SK-N-SH (cell line): ENCODE data around the gene NUP54. TPM values are rescaled to one million over a fixed set of nuclear protein-coding genes. Genes with fewer than 3 reads are reported as not detected.

ENCODE experiments used
- CTCF ChIA-PET: fragments of 300-600, 350-600 bp; formaldehyde crosslinking; extraction: SDS; loops from one replicate; lab custom pipeline; 2021; lab: Yijun Ruan, JAX
- POLR2A ChIA-PET: fragments of 350-600 bp; sonication (Branson Sonifier 250); formaldehyde crosslinking; extraction: SDS; loops from one replicate; lab custom pipeline; 2020; ENCODE audit warnings: antibody characterized with exemption, inconsistent platforms; lab: Yijun Ruan, JAX
- DNase-seq: peaks from one replicate; pipeline ENCODE4 v3.0.0; 2012
- H2AFZ ChIP-seq: fragments of 200-600 bp; sonication (generic); 2 replicates; pipeline ENCODE4 v1.8.1; 2016; ENCODE audit warnings: antibody characterized with exemption, mild to moderate bottlenecking, low read depth
- H3F3A ChIP-seq: fragments of 200-600 bp; sonication (generic); replicated peaks from 2 replicates; pipeline ENCODE3; 2016; ENCODE audit warnings: antibody characterized with exemption, mild to moderate bottlenecking; ENCODE audit not compliant: insufficient read depth
- H3K27ac ChIP-seq, 2 experiments: fragments of 200-500 bp in 1 of 2; fragments of 200-600 bp in 1 of 2; sonication (Bioruptor generic) in 1 of 2; sonication (generic), shearing (Covaris generic) in 1 of 2; 2 replicates each; pipeline versions ENCODE4 v1.5.1 to v1.6.1; 2014 to 2016; ENCODE audit warnings: low read depth in 2 of 2, inconsistent platforms in 1 of 2, low read length in 1 of 2, mild to moderate bottlenecking in 1 of 2, mixed read lengths in 1 of 2
- H3K27me3 ChIP-seq: fragments of 200-600 bp; sonication (generic), shearing (Covaris generic); 2 replicates; pipeline ENCODE4 v1.6.1; 2016; ENCODE audit warnings: mixed run types; ENCODE audit not compliant: insufficient read depth
- H3K36me3 ChIP-seq, 2 experiments: fragments of 200-500 bp in 1 of 2; fragments of 200-600 bp in 1 of 2; sonication (Bioruptor generic) in 1 of 2; sonication (generic) in 1 of 2; replicated peaks in 1 of 2; 2 replicates each; pipeline versions ENCODE3 to v1.5.1; 2014 to 2016; ENCODE audit warnings: low read length in 1 of 2, mild to moderate bottlenecking in 1 of 2; ENCODE audit not compliant: insufficient read depth in 2 of 2, control insufficient read depth in 1 of 2
- H3K4me1 ChIP-seq, 2 experiments: fragments of 200-500 bp in 1 of 2; fragments of 200-600 bp in 1 of 2; sonication (Bioruptor generic) in 1 of 2; sonication (generic), shearing (Covaris generic) in 1 of 2; 2 replicates each; pipeline versions ENCODE4 v1.5.1 to v1.6.1; 2014 to 2016; ENCODE audit warnings: low read depth in 1 of 2, low read length in 1 of 2, mixed run types in 1 of 2; ENCODE audit not compliant: insufficient read depth in 2 of 2, control insufficient read depth in 1 of 2
- H3K4me2 ChIP-seq: fragments of 200-600 bp; sonication (generic), shearing (Covaris generic); 2 replicates; pipeline ENCODE4 v1.6.1; 2017; ENCODE audit warnings: mixed run types
- H3K4me3 ChIP-seq, 2 experiments: fragments of 200-500 bp in 1 of 2; fragments of 200-600 bp in 1 of 2; sonication (Bioruptor generic) in 1 of 2; sonication (generic), shearing (Covaris generic) in 1 of 2; 2 replicates each; pipeline versions ENCODE4 v1.5.1 to v1.8.1; 2014 to 2016; ENCODE audit warnings: low read depth in 2 of 2, inconsistent platforms in 1 of 2, low read length in 1 of 2, mild to moderate bottlenecking in 1 of 2, mixed read lengths in 1 of 2, moderate library complexity in 1 of 2
- H3K79me2 ChIP-seq: fragments of 200-600 bp; sonication (generic); 2 replicates; pipeline ENCODE4 v1.8.1; 2017; ENCODE audit warnings: mild to moderate bottlenecking; ENCODE audit not compliant: insufficient read depth
- H3K9ac ChIP-seq: fragments of 200-600 bp; sonication (generic); 2 replicates; pipeline ENCODE4 v1.6.1; 2017; ENCODE audit warnings: mixed run types
- H3K9me2 ChIP-seq: fragments of 200-600 bp; sonication (generic); 2 replicates; pipeline ENCODE4 v1.6.1; 2017; ENCODE audit warnings: mixed run types
- H3K9me3 ChIP-seq: fragments of 200-600 bp; sonication (generic); 2 replicates; pipeline ENCODE4 v1.6.1; 2017; ENCODE audit warnings: mixed run types, mild to moderate bottlenecking, moderate library complexity
- H4K20me1 ChIP-seq: fragments of 200-600 bp; sonication (generic); 2 replicates; pipeline ENCODE4 v1.6.1; 2017; ENCODE audit warnings: mild to moderate bottlenecking, mixed run types; ENCODE audit not compliant: insufficient read depth
- CTCF ChIP-seq: fragments of 200-600 bp; sonication (generic); IDR thresholded peaks from 2 replicates; pipeline ENCODE4 v1.6.1; 2017; ENCODE audit warnings: antibody characterized with exemption, mild to moderate bottlenecking, moderate library complexity
- EP300 ChIP-seq, 2 experiments: IDR thresholded peaks; 2 replicates each; pipeline versions ENCODE4 v1.4.0 to v1.6.1; 2012; ENCODE audit warnings: borderline replicate concordance in 1 of 2, low read depth in 1 of 2, low read length in 1 of 2
- FOSL2 ChIP-seq: IDR thresholded peaks from 2 replicates; pipeline ENCODE4 v1.4.0; 2012; ENCODE audit warnings: low read depth, mild to moderate bottlenecking, moderate library complexity, borderline replicate concordance
- FOXJ3 ChIP-seq: sonication (generic); formaldehyde crosslinking; IDR thresholded peaks from 2 replicates; pipeline ENCODE4 v1.5.1; 2020; ENCODE audit warnings: mild to moderate bottlenecking, missing genetic modification reagents
- FOXM1 ChIP-seq: IDR thresholded peaks from 2 replicates; pipeline ENCODE4 v1.4.0; 2012; ENCODE audit warnings: low read depth, mild to moderate bottlenecking
- GATA2 ChIP-seq: sonication (generic); formaldehyde crosslinking; IDR thresholded peaks from 2 replicates; pipeline ENCODE4 v1.5.0; 2020; ENCODE audit warnings: mild to moderate bottlenecking, missing genetic modification reagents
- MAX ChIP-seq: IDR thresholded peaks from 2 replicates; pipeline ENCODE4 v1.4.0; 2012; ENCODE audit warnings: low read depth
- MEF2A ChIP-seq: IDR thresholded peaks from 2 replicates; pipeline ENCODE4 v1.4.0; 2012; ENCODE audit warnings: low read depth, borderline replicate concordance
- MXI1 ChIP-seq: IDR thresholded peaks from 2 replicates; pipeline ENCODE4 v1.6.1; 2012; ENCODE audit warnings: mild to moderate bottlenecking, low read depth, low read length, improper control_type of control experiment
- POLR2AphosphoS5 ChIP-seq: IDR thresholded peaks from 2 replicates; pipeline ENCODE4 v1.6.1; 2012; ENCODE audit warnings: low read depth, low read length
- TCF12 ChIP-seq: IDR thresholded peaks from 2 replicates; pipeline ENCODE4 v1.4.0; 2012
- TEAD4 ChIP-seq: IDR thresholded peaks from 2 replicates; pipeline ENCODE4 v1.4.0; 2012; ENCODE audit warnings: mild to moderate bottlenecking, borderline replicate concordance; ENCODE audit not compliant: insufficient read depth
- USF1 ChIP-seq: IDR thresholded peaks from 2 replicates; pipeline ENCODE4 v1.4.0; 2012; ENCODE audit warnings: low read depth, borderline replicate concordance
- YY1 ChIP-seq: IDR thresholded peaks from 2 replicates; pipeline ENCODE4 v1.4.0; 2012; ENCODE audit warnings: low read depth, mild to moderate bottlenecking
- WGBS: methylation state at CpG from one replicate; pipeline ENCODE4 v1.1.6; 2017; ENCODE audit warnings: low lambda C conversion rate; 5-methylcytosine and 5-hydroxymethylcytosine counted together
- polyA plus RNA-seq, 3 experiments: library from polyadenylated mRNA; depleted of rRNA; stranded (reverse); fragments of >200 nt; gene quantifications; 2 replicates each; pipeline ENCODE4 v1.2.3, GENCODE V29; 2012
- TF ChIP-seq, protein P1 (sequence below): fragments of 150-350 bp; IDR thresholded peaks from 2 replicates; pipeline ENCODE4 v1.6.1; 2016; ENCODE audit warnings: mild to moderate bottlenecking, low read depth, low read length

Gene NUP54
- polyA plus RNA-seq, 1 of the 3 experiments (the other 2 are of a cell fraction): 19.4 TPM

DNA sequence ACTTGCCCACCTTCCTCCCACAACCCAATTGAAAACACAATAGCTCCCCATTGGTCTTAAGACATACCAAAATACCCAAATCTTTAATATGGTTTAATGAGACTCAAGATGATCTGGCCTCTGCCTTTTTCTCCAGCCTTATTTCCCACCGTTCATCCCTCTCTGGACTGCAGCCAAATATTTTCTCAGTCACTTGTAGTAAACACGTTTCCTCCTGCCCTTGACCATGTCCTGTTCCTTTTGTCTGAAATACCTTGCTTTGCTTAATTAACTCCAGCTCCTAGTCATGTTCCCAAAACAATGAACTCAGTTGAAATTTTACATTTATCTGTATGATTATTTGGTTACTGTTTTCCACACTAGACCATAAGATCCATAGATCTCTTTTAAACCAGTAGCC, 8.4 kb upstream of the NUP54 start:
- H3F3A ChIP-seq: no peaks in the 10 kb centered on the region
- DNase-seq: no peak
- H3K36me3 ChIP-seq: peaks cover 25 to 27% of the 10 kb centered on the region in 2 experiments
- TF ChIP-seq POLR2AphosphoS5 (no peak), MXI1 (no peak), FOXM1 (no peak)
- TF ChIP-seq, protein P1, sequence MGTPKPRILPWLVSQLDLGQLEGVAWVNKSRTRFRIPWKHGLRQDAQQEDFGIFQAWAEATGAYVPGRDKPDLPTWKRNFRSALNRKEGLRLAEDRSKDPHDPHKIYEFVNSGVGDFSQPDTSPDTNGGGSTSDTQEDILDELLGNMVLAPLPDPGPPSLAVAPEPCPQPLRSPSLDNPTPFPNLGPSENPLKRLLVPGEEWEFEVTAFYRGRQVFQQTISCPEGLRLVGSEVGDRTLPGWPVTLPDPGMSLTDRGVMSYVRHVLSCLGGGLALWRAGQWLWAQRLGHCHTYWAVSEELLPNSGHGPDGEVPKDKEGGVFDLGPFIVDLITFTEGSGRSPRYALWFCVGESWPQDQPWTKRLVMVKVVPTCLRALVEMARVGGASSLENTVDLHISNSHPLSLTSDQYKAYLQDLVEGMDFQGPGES: no peak
- no peak overlapping the region for H3K27ac ChIP-seq
- WGBS: 55% methylated on average over 2 of the region's 2 CpGs
- H3K4me1 ChIP-seq: no peaks in the 10 kb centered on the region
- no peaks in the 10 kb centered on the region for H3K9me3 ChIP-seq
- no peaks in the 10 kb centered on the region for H3K9me2 ChIP-seq
- no peak overlapping the region for H3K9ac ChIP-seq
- H3K4me2 ChIP-seq: no peak overlapping the region
- H3K4me3 ChIP-seq: no peak overlapping the region
- no peaks in the 10 kb centered on the region for H4K20me1 ChIP-seq
- POLR2A ChIA-PET: no interaction called here
- no peaks in the 10 kb centered on the region for H3K27me3 ChIP-seq
- CTCF ChIA-PET: interaction anchor here (1.0 to 1.6 kb wide), 3 partner anchors 23 to 348 kb away, joined by 3 to 11 read pairs (median 5); no protein-coding TSS in a partner anchor
- no peak overlapping the region for H2AFZ ChIP-seq
- H3K79me2 ChIP-seq: no peaks in the 10 kb centered on the region

DNA sequence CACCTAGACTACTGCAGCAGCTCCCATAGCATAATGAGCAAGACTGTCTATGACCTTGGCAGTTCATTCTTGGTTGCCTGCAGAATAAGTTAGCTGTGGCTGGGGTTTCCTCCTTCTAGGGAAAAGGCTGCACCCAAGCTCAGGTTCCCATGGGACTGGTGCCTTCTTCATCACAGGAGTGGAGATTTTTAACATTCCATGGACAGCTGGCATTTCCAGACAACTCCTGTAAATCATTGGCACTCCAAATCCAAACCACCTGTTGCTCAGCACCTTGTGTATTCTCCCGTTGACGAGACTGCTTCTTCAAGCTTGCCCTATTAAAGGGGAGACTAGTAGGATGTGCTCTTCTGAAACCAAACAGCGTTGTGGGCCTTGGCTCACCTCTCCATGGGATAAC, 7.8 kb upstream of the NUP54 start:
- no peak overlapping the region for H3K4me3 ChIP-seq
- DNase-seq: no peak
- peaks cover 18 to 26% of the 10 kb centered on the region in 2 experiments for H3K36me3 ChIP-seq
- H3K9me3 ChIP-seq: no peaks in the 10 kb centered on the region
- TF ChIP-seq MEF2A (no peak), MAX (no peak), CTCF (no peak), FOXJ3 (CRISPR knock-in tag) (no peak), TEAD4 (no peak), TCF12 (no peak), MXI1 (no peak), FOXM1 (no peak), EP300 (IDR thresholded peaks at IDR 0.05; ENCODE audit: borderline replicate concordance in 1 of 2, low read depth in 1 of 2, low read length in 1 of 2) (no peak), POLR2AphosphoS5 (no peak), YY1 (no peak), USF1 (no peak), GATA2 (CRISPR knock-in tag) (no peak), FOSL2 (no peak)
- TF ChIP-seq, all 33 proteins: peak for 0
- WGBS: 92% methylated on average over 3 of the region's 3 CpGs
- Histone ChIP-seq H3K4me2 (no peak overlapping the region), H3K79me2 (no peaks in the 10 kb centered on the region), H4K20me1 (no peaks in the 10 kb centered on the region), H2AFZ (no peak overlapping the region), H3K4me1 (no peaks in the 10 kb centered on the region), H3K9ac (no peak overlapping the region), H3K27me3 (no peaks in the 10 kb centered on the region), H3K27ac (no peak overlapping the region), H3K9me2 (no peaks in the 10 kb centered on the region), H3F3A (peaks cover 4% of the 10 kb centered on the region)
- POLR2A ChIA-PET: no interaction called here
- CTCF ChIA-PET: interaction anchor here (1.0 to 1.6 kb wide), 3 partner anchors 24 to 349 kb away, joined by 3 to 11 read pairs (median 5); no protein-coding TSS in a partner anchor
